ENCODE measurements around the gene ETS1. TPM values are rescaled to one million over a fixed set of nuclear protein-coding genes. Genes with fewer than 3 reads are reported as not detected.

The ETS1 gene
- total RNA-seq, 1 experiment from 2014 or later: 82.0 TPM

GRCh38 chr11:128522943-128523518, 64.3 kb downstream of the ETS1 start:
- H3K27me3 Mint-ChIP-seq (ENCODE audit: insufficient read depth, unreplicated experiment): no peaks in the 10 kb centered on the region

DNA sequence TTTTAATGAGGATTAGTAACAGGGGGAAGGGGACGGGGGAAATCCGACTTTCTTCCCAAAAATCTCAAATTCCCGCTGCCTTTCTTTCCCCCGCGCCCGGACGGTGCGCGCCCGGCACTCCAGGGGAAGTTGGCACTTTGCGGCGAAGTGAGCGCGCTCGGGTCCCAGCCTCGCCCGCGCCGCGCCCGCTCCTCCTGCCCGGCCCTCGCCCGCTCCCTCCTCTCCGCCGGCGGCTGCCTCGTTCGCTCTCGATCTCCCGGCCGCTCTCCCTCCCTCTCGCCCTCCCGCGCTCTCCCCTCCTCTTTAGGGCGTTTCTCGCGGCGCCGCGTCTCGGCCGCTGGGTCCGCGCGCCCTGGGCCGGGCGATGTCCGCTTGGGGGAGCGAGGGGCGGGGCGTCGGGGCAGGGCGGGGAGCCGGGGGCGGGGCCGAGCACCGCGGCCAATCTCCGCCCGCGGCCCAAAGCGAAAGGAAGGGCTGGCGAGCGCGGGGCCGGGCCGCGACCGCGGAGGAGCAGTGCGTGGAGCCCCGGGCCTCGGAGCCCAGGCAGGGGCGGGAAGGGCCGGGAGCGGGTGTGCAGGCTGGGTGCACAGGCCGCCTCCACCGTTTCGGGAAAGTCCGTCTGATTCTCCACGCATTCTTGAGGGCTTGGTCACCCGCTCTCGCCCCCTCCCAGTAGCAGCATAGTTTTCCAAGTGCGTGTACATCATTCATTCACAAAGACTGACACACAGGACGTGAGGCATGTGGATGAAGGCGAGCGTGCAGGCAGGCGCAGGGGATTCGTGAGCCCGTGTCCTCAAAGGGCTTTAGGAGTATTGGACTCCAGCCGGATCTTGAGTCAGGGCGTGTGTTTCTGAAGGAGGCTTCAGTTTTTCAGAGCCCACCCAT, 65.1 kb downstream of the ETS1 start:
- Mint-ChIP-seq H3K9me3 (ENCODE audit: unreplicated experiment) (no peaks in the 10 kb centered on the region), H3K36me3 (ENCODE audit: insufficient read depth, unreplicated experiment) (peaks cover 4% of the 10 kb centered on the region), H3K4me3 (ENCODE audit: unreplicated experiment) (peak overlapping the region; percentile 78), H3K27me3 (ENCODE audit: insufficient read depth, unreplicated experiment) (no peaks in the 10 kb centered on the region), H3K4me1 (ENCODE audit: insufficient read depth, unreplicated experiment) (peaks cover 54% of the 10 kb centered on the region), H3K27ac (ENCODE audit: low read depth, unreplicated experiment) (peak overlapping the region; percentile 79)
- ChIA-PET CTCF (interaction anchor here (0.6 to 4.5 kb wide), 9 partner anchors 10 to 108 kb away, joined by 3 to 35 read pairs (median 4); no protein-coding TSS in a partner anchor), POLR2A (interaction anchor here (0.6 to 7.4 kb wide), 27 partner anchors 10 to 466 kb away, joined by 3 to 124 read pairs (median 5); no protein-coding TSS in a partner anchor)
- intact Hi-C loops (cut with micrococcal nuclease): loop anchor here (1.0 to 10.0 kb wide), 5 partner anchors 75 to 497 kb away; no protein-coding TSS in a partner anchor
- TF ChIP-seq, protein P1, sequence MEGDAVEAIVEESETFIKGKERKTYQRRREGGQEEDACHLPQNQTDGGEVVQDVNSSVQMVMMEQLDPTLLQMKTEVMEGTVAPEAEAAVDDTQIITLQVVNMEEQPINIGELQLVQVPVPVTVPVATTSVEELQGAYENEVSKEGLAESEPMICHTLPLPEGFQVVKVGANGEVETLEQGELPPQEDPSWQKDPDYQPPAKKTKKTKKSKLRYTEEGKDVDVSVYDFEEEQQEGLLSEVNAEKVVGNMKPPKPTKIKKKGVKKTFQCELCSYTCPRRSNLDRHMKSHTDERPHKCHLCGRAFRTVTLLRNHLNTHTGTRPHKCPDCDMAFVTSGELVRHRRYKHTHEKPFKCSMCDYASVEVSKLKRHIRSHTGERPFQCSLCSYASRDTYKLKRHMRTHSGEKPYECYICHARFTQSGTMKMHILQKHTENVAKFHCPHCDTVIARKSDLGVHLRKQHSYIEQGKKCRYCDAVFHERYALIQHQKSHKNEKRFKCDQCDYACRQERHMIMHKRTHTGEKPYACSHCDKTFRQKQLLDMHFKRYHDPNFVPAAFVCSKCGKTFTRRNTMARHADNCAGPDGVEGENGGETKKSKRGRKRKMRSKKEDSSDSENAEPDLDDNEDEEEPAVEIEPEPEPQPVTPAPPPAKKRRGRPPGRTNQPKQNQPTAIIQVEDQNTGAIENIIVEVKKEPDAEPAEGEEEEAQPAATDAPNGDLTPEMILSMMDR (IDR thresholded peaks at IDR 0.05; ENCODE audit: unreplicated experiment): no peak
- no TSS peak for BruUV-seq (replicated peaks)
- peak; percentile 96 for DNase-seq (ENCODE audit: unreplicated experiment)

More at GRCh38 chr11:128522943-128523518, 64.3 kb downstream of the ETS1 start:
- BruUV-seq (replicated peaks): TSS peak; percentile 92
- peaks cover 47% of the 10 kb centered on the region for H3K4me1 Mint-ChIP-seq (ENCODE audit: insufficient read depth, unreplicated experiment)
- H3K9me3 Mint-ChIP-seq (ENCODE audit: unreplicated experiment): no peaks in the 10 kb centered on the region
- TF ChIP-seq, protein P1 (IDR thresholded peaks at IDR 0.05; ENCODE audit: unreplicated experiment): no peak
- CTCF ChIA-PET: interaction anchor here (0.5 to 1.7 kb wide), 7 partner anchors 10 to 205 kb away, joined by 3 to 8 read pairs (median 4); no protein-coding TSS in a partner anchor
- peak overlapping the region; percentile 78 for H3K4me3 Mint-ChIP-seq (ENCODE audit: unreplicated experiment)
- peak overlapping the region; percentile 79 for H3K27ac Mint-ChIP-seq (ENCODE audit: low read depth, unreplicated experiment)
- POLR2A ChIA-PET: interaction anchor here (0.7 to 1.8 kb wide), 18 partner anchors 9 to 314 kb away, joined by 3 to 13 read pairs (median 5); no protein-coding TSS in a partner anchor
- peaks cover 4% of the 10 kb centered on the region for H3K36me3 Mint-ChIP-seq (ENCODE audit: insufficient read depth, unreplicated experiment)
- no peak for DNase-seq (ENCODE audit: unreplicated experiment)
- intact Hi-C loops (cut with micrococcal nuclease): loop anchor here (1.0 to 10.0 kb wide), 5 partner anchors 76 to 498 kb away; no protein-coding TSS in a partner anchor

- BruUV-seq (replicated peaks): TSS peak; percentile 49
- Mint-ChIP-seq H3K27me3 (ENCODE audit: insufficient read depth, unreplicated experiment) (no peaks in the 10 kb centered on the region), H3K4me1 (ENCODE audit: insufficient read depth, unreplicated experiment) (peaks cover 61% of the 10 kb centered on the region), H3K27ac (ENCODE audit: low read depth, unreplicated experiment) (peak overlapping the region; percentile 79), H3K4me3 (ENCODE audit: unreplicated experiment) (peak overlapping the region; percentile 78), H3K9me3 (ENCODE audit: unreplicated experiment) (no peaks in the 10 kb centered on the region), H3K36me3 (ENCODE audit: insufficient read depth, unreplicated experiment) (peaks cover 4% of the 10 kb centered on the region)
- no peak for DNase-seq (ENCODE audit: unreplicated experiment)
- ChIA-PET CTCF (interaction anchor here (0.6 to 4.5 kb wide), 4 partner anchors 12 to 31 kb away, joined by 3 to 35 read pairs (median 3); no protein-coding TSS in a partner anchor), POLR2A (interaction anchor here (0.6 to 7.4 kb wide), 12 partner anchors 9 to 467 kb away, joined by 3 to 124 read pairs (median 4); no protein-coding TSS in a partner anchor)
- intact Hi-C loops (cut with micrococcal nuclease): loop anchor here (1.0 to 10.0 kb wide), 8 partner anchors 19 to 497 kb away; no protein-coding TSS in a partner anchor
- TF ChIP-seq, protein P1 (IDR thresholded peaks at IDR 0.05; ENCODE audit: unreplicated experiment): no peak
Observed at GRCh38 chr11:128521682-128522054, 65.7 kb downstream of the ETS1 start.
